HL-60/S4 treated with retinoic acid at 250 ng/mL for 4 days and 3 days (cell line): ENCODE data around the gene BIRC5.
"Not testable (repeated sequence)": the region's sequence is repeated elsewhere in the genome, so short reads cannot be mapped to it uniquely, and the experiment has no call there.

ENCODE experiments used
- in situ Hi-C: fragments of 300-500 bp; cut with MboI; formaldehyde crosslinking; loops from 2 replicates; pipeline ENCODE4 v1.7.0; 2022; ENCODE audit warnings: low sequenced_read_pairs

Gene BIRC5

DNA sequence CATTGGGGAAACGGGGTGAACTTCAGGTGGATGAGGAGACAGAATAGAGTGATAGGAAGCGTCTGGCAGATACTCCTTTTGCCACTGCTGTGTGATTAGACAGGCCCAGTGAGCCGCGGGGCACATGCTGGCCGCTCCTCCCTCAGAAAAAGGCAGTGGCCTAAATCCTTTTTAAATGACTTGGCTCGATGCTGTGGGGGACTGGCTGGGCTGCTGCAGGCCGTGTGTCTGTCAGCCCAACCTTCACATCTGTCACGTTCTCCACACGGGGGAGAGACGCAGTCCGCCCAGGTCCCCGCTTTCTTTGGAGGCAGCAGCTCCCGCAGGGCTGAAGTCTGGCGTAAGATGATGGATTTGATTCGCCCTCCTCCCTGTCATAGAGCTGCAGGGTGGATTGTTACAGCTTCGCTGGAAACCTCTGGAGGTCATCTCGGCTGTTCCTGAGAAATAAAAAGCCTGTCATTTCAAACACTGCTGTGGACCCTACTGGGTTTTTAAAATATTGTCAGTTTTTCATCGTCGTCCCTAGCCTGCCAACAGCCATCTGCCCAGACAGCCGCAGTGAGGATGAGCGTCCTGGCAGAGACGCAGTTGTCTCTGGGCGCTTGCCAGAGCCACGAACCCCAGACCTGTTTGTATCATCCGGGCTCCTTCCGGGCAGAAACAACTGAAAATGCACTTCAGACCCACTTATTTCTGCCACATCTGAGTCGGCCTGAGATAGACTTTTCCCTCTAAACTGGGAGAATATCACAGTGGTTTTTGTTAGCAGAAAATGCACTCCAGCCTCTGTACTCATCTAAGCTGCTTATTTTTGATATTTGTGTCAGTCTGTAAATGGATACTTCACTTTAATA lies 10.4 kb downstream of the BIRC5 start:
- in situ Hi-C loops = no loop called here

DNA sequence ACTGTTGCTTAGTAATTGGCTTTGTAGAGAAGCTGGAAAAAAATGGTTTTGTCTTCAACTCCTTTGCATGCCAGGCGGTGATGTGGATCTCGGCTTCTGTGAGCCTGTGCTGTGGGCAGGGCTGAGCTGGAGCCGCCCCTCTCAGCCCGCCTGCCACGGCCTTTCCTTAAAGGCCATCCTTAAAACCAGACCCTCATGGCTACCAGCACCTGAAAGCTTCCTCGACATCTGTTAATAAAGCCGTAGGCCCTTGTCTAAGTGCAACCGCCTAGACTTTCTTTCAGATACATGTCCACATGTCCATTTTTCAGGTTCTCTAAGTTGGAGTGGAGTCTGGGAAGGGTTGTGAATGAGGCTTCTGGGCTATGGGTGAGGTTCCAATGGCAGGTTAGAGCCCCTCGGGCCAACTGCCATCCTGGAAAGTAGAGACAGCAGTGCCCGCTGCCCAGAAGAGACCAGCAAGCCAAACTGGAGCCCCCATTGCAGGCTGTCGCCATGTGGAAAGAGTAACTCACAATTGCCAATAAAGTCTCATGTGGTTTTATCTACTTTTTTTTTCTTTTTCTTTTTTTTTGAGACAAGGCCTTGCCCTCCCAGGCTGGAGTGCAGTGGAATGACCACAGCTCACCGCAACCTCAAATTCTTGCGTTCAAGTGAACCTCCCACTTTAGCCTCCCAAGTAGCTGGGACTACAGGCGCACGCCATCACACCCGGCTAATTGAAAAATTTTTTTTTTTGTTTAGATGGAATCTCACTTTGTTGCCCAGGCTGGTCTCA lies 11.2 kb downstream of the BIRC5 start:
- in situ Hi-C loops = no loop called here

DNA sequence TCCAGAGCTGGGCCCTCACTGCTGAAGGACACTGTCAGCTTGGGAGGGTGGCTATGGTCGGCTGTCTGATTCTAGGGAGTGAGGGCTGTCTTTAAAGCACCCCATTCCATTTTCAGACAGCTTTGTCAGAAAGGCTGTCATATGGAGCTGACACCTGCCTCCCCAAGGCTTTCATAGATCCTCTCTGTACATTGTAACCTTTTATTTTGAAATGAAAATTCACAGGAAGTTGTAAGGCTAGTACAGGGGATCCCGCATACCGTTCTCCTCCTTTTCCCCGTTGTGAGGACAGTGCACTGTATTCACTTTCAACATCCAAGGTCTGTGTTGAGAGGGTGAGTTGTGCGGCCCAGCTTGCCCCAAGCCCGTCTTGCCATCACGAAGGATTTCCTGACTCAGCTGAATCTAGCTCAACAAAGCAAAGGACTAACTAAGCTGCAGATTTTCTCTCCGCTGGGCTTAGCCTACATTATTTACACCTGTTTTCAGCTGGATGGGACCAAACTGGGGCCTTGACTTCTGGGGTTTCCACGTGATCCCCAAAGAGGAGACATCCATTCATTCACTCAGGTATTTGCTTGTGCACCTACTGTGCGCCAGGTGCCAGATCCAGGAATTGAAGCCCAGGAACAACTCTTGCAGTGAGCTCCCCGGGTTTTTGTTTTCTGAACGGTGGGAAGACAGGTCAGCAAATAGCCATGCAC lies 12.2 kb downstream of the BIRC5 start:
- in situ Hi-C loops = no loop called here

DNA sequence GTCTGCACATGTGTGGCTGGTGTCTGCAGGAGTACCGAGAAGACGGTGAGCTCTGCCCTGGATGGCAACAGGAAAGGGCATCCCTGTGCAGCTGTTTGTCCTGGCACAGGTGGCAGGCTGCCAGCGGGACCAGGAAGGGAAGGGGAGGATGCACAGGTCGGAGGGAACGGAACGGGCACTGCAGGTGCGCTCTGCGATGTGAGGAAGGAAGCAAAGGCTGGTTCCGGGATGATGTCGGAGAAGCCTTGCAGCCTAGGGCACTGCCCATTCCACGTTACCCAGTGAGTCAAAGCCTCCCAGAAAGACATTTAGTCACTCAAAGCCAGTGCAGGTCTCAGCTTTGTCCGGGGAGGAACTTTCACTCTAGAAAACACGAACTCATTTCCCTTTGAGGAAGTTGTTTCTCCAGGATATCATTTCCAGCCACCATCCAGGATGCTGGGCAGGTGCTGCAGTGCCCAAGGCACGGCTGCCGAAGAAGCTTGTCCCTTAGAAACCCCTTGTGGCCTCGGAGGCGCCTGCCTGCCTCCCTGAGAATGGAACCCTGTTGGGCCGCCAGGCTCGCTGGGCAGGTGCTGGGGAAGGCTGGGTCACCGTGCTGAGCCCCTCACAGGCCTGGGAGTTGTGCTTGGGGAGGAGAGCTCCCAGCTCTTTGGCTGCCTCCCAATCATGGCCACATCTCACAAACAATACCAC lies 12.9 kb downstream of the BIRC5 start:
- in situ Hi-C loops = no loop called here

DNA sequence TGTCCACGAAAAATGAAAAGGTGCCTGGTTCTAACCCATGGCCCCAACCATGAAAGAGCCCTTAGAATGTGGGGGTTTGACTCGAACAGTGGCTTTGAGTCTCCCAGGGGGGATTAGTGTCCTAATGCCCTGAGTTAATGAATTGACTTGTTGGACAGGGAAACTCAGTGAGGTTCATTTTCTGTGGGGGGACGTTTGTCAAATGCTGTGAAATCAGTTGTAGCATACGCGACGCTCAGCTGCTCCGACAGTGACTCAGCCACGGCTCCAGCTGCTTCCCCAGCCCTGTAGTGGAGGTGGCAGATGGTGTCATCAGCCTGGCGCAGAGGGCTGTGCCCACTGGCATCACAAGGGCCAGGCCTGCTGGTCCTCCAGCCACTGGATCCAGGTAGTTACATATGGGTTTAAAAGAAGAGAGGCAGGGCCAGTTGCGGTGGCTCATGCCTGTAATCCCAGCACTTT lies 13.4 kb downstream of the BIRC5 start:
- in situ Hi-C loops = no loop called here

DNA sequence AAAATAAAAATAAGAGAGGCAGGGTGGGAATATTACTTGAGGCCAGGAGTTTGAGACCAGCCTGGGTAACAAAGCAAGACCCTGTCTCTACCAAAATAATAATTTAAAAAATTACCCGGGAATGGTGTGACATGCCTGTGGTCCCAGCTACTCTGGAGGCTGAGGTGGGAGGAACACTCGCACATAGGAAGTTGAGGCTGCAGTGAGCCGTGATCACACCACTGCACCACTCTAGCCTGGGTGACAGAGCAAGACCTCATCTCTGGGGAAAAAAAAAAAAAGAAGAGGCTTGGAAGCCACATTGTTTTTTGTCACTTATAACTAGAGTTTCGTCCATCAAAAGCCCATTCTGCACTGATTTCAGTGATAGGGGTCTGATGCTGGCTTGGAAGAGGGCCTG lies 14.1 kb downstream of the BIRC5 start:
- in situ Hi-C loops = no loop called here

DNA sequence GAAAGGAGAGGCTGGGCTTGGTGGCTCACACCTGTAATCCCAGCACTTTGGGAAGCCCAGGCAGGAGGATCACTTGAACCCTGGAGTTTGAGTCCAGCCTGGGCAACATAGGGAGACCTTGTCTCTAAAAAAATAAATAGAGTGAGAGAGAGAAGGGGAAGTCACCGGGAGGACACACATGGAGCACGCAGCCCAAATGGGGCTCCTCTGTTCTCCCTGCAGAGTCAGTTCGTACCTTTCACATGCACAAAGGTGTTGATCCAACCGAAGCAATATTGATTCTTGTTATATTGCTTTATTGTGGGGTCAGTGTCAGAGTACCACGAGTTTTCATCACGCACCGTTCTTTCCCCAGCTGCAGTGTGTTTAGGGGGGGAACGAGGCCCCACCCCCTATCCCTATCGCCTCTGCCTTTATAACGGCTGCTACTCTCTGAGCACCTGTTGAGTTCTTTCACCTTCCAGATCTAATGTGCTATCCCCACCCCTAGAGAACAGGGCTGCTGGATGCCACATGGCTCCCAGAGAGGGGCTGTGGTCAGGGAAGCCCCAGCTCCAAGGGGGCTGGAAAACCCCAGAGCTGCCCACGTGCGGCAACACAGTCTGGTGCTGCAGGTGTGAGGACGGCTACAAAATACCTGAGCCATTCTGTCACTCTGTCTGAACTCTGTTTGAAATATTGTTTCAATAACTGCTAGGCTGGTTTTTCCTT lies 16.4 kb downstream of the BIRC5 start:
- in situ Hi-C loops = no loop called here

DNA sequence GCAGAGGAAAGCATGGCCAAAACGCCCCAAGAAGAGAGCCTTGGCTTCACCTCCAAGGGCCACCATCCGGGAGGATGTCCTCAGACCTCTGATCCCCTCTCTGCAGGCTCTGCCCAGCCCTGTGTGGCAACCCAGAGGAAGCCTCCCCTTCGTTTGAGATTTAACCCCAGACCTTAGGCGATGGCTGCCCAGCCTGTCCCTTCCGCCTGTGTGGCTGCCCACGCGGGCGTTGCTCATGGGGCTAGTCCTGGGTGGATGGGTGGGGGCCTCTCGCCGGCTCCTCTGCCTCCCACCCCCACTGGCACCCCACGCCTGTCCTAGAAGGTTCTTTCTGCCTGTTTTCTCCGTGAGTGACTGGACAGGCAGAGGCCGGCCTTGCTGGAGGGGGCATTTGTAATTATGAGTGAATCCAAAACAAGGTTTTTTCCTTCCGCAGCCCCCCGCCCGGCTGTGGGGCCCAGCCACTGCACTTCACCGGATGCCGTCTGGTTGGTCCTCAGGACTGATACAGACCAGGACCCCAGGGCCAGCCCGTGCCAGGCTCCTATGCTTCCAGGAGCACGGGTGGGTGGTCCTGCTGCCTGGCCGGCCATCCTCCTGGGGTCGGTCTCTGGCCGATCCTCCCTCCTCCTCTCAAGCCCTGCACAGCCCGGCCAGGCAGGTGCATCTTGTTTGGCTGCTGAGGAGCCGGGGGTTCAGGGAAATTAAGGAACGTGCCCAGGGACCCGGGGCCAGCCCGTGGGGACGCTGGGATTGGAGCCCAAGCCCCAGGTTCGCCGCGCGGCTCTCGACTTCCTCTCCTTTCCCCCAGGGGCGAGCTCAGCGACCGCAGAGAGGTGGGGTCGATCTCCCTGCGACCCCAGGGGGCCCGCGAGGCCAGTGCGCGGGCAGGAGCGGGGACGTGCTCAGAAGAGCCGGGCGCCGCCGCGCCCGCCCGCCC lies 17.2 kb downstream of the BIRC5 start, which contains the start of gene TMEM235:
Gene TMEM235 (plus strand): TSS at position 636 of the 940 bp plus-strand sequence. CDS start 393 bp downstream, outside the sequence.
- in situ Hi-C loops = no loop called here

DNA sequence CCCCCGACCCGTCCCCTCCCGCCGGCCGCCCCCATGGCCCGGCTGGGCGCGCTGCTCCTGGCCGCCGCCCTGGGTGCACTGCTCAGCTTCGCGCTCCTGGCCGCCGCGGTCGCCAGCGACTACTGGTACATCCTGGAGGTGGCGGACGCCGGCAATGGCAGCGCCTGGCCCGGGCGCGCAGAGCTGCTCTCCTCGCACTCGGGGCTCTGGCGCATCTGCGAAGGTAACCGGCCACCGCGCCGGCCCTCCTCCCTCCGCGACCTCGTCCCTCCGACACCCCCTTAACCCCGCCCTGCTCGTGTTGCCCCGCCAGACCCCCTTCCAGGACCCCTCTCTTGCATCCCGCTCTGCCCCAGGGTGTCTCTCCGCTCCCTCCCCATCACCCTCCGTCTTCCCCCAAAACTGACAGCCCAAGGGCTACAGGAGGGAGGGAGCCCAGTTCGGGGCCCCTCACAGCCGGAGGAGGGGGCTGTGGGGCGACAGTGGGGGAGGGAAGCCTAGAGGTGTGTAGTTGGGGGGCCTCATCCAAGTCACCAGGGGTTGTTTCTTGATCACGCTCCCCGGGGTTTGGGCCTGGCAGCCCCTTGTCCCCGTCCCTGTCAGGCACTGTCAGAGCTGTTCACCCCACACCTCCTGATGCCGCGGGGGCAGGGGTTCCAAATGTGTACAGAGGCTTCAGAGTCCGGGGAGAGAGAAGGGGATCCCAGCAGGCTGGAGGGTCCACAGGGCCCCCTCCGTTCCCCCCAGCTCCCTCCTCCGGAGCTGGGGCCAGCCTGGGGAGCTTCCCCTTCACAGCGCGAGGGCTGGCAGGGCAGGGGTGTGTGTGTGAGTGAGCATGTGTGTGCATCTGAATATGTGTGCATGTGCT lies 18.2 kb downstream of the BIRC5 start:
- in situ Hi-C loops = no loop called here

DNA sequence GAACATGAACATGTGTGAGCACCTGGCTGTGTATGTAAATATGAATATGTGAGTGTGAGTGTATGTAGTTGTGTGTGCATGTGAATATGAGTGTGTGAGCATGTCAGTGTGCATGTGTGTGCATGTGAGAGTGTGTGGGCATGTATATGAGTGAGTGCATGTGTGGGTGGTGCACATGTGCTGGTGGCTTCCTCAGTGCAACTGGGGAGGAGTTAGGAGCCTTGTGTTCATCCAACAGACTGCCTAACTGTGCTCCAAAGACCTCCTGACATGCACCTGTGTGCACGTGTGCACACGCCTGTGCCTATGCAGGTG lies 18.8 kb downstream of the BIRC5 start:
- in situ Hi-C loops = no loop called here

DNA sequence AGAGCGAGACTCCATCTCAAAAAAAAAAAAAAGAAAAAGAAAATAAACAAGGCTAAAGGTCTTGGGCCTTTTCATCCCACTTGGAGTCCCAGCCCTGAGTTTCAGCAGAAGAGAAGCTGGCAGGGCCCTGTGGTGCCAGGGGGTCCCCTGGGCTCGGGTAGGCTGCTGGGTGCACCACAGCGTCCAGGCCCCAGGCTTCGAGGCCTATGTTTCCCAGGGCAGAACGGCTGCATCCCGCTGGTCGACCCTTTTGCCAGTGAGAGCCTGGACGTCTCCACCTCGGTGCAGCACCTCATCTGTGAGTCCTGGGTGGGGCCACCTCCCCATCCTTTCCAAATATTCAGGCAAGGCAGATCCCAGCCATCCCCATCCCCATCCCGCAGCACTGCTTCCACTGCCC lies 19.6 kb downstream of the BIRC5 start:
- in situ Hi-C loops = no loop called here

DNA sequence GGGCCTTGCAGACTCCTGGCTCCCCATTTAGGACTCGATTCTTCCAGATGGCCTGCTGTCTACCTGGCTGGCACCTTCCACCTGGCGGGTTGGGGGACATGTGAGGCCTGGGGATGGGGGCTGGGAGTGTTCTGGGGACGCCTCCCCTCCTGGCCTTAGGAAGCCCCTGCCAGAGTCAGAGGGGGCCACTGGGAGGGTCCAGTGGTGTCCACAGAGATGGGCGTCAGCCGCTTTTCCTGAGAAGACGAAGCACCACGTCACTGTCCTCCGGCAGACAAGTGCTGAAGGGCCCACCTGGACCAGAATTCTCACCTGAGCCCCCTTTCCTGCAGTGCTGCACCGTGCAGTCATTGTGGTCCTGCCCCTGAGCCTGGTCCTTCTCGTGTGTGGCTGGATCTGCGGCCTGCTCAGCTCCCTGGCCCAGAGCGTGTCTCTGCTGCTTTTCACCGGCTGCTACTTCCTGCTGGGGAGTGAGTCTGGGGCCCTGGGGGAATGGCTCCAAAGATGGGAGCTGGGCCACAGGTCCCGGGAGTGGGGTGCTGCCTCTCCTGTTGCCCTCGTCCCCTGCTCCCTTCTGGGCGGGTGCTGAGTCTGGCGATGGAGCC lies 20.3 kb downstream of the BIRC5 start:
- in situ Hi-C loops = no loop called here

DNA sequence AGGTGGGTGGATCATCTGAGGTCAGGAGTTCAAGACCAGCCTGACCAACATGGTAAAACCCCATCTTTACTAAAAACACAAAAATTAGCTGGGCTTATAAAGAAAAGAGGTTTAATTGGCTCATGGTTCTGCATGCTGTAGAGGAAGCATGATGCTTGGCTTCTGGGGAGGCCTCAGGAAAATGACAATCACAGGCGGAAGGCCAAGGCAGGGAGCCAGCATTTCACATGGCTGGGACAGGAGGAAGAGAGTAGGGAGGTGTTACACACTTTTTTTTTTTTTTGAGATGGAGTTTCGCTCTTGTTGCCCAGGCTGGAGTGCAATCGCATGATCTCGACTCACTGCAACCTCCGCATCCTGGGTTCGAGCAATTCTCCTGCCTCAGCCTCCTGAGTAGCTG lies 21.0 kb downstream of the BIRC5 start:
- in situ Hi-C loops = not testable (repeated sequence)

DNA sequence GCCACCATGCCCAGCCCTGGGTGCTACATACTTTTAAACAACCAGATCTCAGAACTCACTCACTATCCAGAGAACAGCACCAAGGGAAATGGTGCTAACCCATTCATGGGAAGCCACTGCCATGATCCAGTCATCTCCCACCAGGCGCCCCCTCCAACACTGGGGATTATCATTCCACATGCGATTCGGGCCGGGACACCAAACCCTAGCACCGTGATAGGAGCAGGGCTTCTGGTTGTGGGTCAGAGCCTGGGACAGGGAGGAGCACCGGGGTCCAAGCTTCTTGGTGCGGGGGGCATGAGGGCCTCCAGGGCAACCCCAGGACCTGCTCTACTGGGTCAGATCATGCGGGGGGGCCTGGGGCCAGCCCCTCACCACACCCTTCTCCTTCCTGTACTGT lies 21.8 kb downstream of the BIRC5 start:
- in situ Hi-C loops = no loop called here

DNA sequence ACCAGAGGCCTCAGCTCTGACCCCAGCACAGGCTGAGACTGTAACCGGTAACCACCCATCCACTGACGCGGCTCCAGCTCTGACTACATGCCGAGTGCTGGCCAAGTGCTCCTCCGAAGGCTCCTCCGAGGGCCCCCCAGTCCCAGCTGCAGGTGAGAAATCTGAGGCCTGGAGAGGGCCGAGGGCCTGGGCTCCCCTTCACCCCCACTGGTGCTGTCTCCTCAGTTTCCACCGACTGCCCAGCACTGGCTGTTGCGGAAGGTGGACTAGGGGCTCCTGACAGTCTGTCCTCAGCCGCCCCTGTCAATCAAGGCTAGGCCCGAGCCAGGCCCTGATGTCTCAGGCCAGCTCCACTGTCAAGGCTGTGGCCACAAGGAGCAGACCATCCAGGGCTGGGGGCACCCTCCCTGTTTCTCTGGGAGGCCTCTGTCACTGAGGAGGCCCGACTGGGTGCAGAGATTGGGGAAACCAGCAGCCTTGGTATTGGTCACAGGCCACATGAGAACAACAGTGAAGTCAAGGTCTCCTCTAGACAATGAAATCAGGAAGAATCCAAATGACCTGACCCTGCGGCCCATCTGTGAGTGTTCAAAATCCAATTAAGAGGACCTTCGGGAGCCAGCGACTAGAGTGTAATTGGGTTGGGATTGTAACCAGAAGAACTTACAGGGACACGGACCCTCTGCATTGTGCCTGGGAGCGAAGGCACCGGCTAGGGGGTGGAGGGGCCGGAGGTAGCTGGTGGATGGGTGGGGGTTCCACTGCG lies 22.5 kb downstream of the BIRC5 start:
- in situ Hi-C loops = no loop called here

DNA sequence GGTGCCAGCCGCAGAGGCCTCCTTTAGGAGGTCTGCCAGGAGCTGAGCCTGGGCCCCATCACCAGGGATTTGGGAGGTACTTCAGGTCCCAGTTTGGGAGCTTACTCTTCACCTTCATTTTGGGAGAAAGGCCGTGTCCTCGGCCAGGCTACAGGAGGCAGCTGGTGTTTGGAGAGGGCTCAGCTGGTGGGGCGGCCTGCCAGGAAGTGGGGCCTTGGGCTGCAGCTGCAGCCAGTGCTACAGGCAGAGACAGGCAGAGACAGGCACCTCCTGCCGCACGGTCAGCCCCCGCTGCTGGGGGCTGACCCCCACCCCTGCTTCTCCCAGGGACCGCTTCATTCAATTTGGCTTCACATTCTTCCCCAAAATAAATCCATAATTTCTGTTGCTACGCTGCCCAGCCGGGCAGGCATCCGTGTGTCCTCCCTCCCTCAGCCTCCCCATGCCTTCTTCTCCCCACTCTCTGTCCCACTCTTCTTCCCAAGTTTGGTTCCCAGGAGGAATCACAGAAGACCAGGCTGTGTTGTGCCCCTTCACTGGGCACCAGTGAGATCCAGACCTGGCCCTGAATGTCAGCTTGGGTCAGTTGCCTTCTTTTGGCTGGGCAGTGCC lies 23.5 kb downstream of the BIRC5 start:
- in situ Hi-C loops = no loop called here
